K562 (cell line): Measurements from ENCODE around the gene BRCA1. TPM values are rescaled to one million over a fixed set of nuclear protein-coding genes. Genes with fewer than 3 reads are reported as not detected.
"Not testable (repeated sequence)": the region's sequence is repeated elsewhere in the genome, so short reads cannot be mapped to it uniquely, and the experiment has no call there.

Experiments used
- ATAC-seq: fragments of 200-7000 bp; cut with Tn5 transposase; 3 replicates; pipeline ENCODE4 v1.9.1; 2020; ENCODE audit warnings: moderate library complexity
- BruUV-seq: library from RNA; stranded (reverse); fragments of 400-500 nt; replicated peaks from 2 replicates; lab custom pipeline; 2021; lab: Mats Ljungman, UMichigan
- CTCF ChIA-PET: fragments of 300-600 bp; formaldehyde crosslinking; extraction: SDS; loops from one replicate; lab custom pipeline; 2021; ENCODE audit warnings: low intra/inter-chr PET ratio; lab: Yijun Ruan, JAX
- POLR2A ChIA-PET: fragments of 300-600, 350-650 bp; sonication (Branson Sonifier 250); formaldehyde crosslinking; extraction: SDS; loops from one replicate; lab custom pipeline; 2021; ENCODE audit warnings: antibody characterized with exemption, inconsistent platforms; lab: Yijun Ruan, JAX
- DNase-seq, 4 experiments: peaks; one replicate each; pipeline versions ENCODE4 v3.0.0 to v3.0.0-alpha.2; 2011 to 2018; ENCODE audit warnings: low spot score in 3 of 4, mixed read lengths in 3 of 4; ENCODE audit errors: extremely low read depth in 1 of 4
- FAIRE-seq: peaks from 2 replicates; lab custom pipeline; 2011; peaks lifted over from hg19 to GRCh38; lab: Jason Lieb, UNC
- H2AFZ ChIP-seq: 2 replicates; pipeline ENCODE4 v1.6.0; 2011; ENCODE audit warnings: low read depth, low read length, control low read depth, inconsistent platforms
- H3K27ac ChIP-seq: fragments of 200-600 bp; 3 replicates; pipeline ENCODE4 v1.8.0; 2011; ENCODE audit warnings: low read depth, mild to moderate bottlenecking, control low read depth, inconsistent platforms, low read length, moderate library complexity, mixed read lengths; ENCODE audit errors: extremely low read depth
- H3K27me3 ChIP-seq, 2 experiments: fragments of 300-600 bp in 1 of 2; 2 replicates in 1 of 2; 3 replicates in 1 of 2; pipeline versions ENCODE4 v1.6.0 to v1.8.0; 2011; ENCODE audit warnings: inconsistent platforms in 2 of 2, low read length in 2 of 2, mild to moderate bottlenecking in 1 of 2, mixed read lengths in 1 of 2, moderate library complexity in 1 of 2; ENCODE audit not compliant: control insufficient read depth in 2 of 2, insufficient read depth in 2 of 2
- H3K36me3 ChIP-seq: fragments of 300-600 bp; 3 replicates; pipeline ENCODE4 v1.8.0; 2011; ENCODE audit warnings: mild to moderate bottlenecking, low read length, inconsistent platforms; ENCODE audit not compliant: control insufficient read depth, insufficient read depth
- H3K4me1 ChIP-seq, 2 experiments: fragments of 200-600 bp in 1 of 2; replicated peaks in 1 of 2; 2 replicates in 1 of 2; 3 replicates in 1 of 2; pipeline versions ENCODE4 v1.5.1 to v1.8.0; 2011; ENCODE audit warnings: inconsistent platforms in 2 of 2, low read length in 2 of 2, mild to moderate bottlenecking in 1 of 2, mixed read lengths in 1 of 2, moderate library complexity in 1 of 2; ENCODE audit not compliant: control insufficient read depth in 2 of 2, insufficient read depth in 2 of 2
- H3K4me2 ChIP-seq: 2 replicates; pipeline ENCODE4 v1.6.1; 2011; ENCODE audit warnings: low read length, control low read depth, inconsistent platforms, mixed read lengths; ENCODE audit not compliant: insufficient read depth
- H3K4me3 ChIP-seq: fragments of 200-600 bp; sonication (generic), shearing (Covaris generic); 2 replicates; pipeline ENCODE4 v1.5.1; 2016; ENCODE audit warnings: control low read depth, inconsistent platforms
- H3K79me2 ChIP-seq: fragments of 200-600 bp; 3 replicates; pipeline ENCODE4 v1.8.0; 2011; ENCODE audit warnings: low read length, inconsistent platforms; ENCODE audit not compliant: control insufficient read depth, insufficient read depth
- H3K9ac ChIP-seq, 2 experiments: 2 replicates each; pipeline versions ENCODE4 v1.6.0 to v1.6.1; 2011; ENCODE audit warnings: low read depth in 2 of 2, low read length in 2 of 2, control low read depth in 1 of 2, inconsistent platforms in 1 of 2, mild to moderate bottlenecking in 1 of 2, mixed read lengths in 1 of 2; ENCODE audit not compliant: insufficient read depth in 1 of 2
- H3K9me1 ChIP-seq: one replicate; pipeline ENCODE4 v1.6.0; 2011; ENCODE audit warnings: inconsistent platforms, mild to moderate bottlenecking, low read length, moderate library complexity; ENCODE audit not compliant: control insufficient read depth, insufficient read depth
- H3K9me3 ChIP-seq: replicated peaks from 2 replicates; pipeline ENCODE4 v1.5.1; 2011; ENCODE audit warnings: low read depth, low read length, inconsistent platforms; ENCODE audit not compliant: control insufficient read depth, insufficient read depth
- H4K20me1 ChIP-seq: replicated peaks from 2 replicates; pipeline ENCODE4 v1.6.1; 2011; ENCODE audit warnings: low read length, inconsistent platforms, mixed read lengths; ENCODE audit not compliant: control insufficient read depth, insufficient read depth
- ARID1B ChIP-seq: fragments of 450-650 bp; IDR thresholded peaks from 2 replicates; pipeline ENCODE4 v1.6.1; 2016; ENCODE audit warnings: antibody characterized with exemption, mild to moderate bottlenecking, inconsistent platforms
- CBFA2T2 ChIP-seq: fragments of 450-650 bp; conservative IDR thresholded peaks from 2 replicates; pipeline ENCODE4 v1.6.1; 2017; ENCODE audit warnings: mild to moderate bottlenecking
- CBX3 ChIP-seq, 2 experiments: IDR thresholded peaks; 1 replicate in 1 of 2; 2 replicates in 1 of 2; pipeline ENCODE4 v1.6.1; 2012; ENCODE audit warnings: inconsistent platforms in 2 of 2, low read length in 2 of 2, borderline replicate concordance in 1 of 2, control low read depth in 1 of 2
- CEBPG ChIP-seq, 3 experiments: fragments of 200-800 bp in 1 of 3; sonication (Bioruptor generic) in 1 of 3; sonication (generic) in 1 of 3; formaldehyde crosslinking in 1 of 3; IDR thresholded peaks in 2 of 3; conservative IDR thresholded peaks in 1 of 3; 2 replicates each; pipeline versions ENCODE4 v1.6.1 to v1.8.0; 2016 to 2022; ENCODE audit warnings: missing compliant biosample characterization in 2 of 3, missing genetic modification characterization in 2 of 3, mild to moderate bottlenecking in 1 of 3, missing genetic modification reagents in 1 of 3
- EP300 ChIP-seq: IDR thresholded peaks from 2 replicates; pipeline ENCODE4 v1.6.1; 2012; ENCODE audit warnings: low read length, improper control_type of control experiment
- EP400 ChIP-seq: fragments of 450-650 bp; IDR thresholded peaks from 2 replicates; pipeline ENCODE4 v1.6.1; 2017; ENCODE audit warnings: antibody characterized with exemption, mild to moderate bottlenecking, moderate library complexity
- FOXM1 ChIP-seq, 2 experiments: fragments of 450-650 bp in 1 of 2; sonication (generic) in 1 of 2; formaldehyde crosslinking in 1 of 2; IDR thresholded peaks; 2 replicates each; pipeline versions ENCODE4 v1.6.1 to v1.9.0; 2017 to 2022; ENCODE audit warnings: low read depth in 2 of 2, mild to moderate bottlenecking in 2 of 2, missing genetic modification reagents in 1 of 2, moderate library complexity in 1 of 2
- HLTF ChIP-seq: fragments of 450-650 bp; IDR thresholded peaks from 2 replicates; pipeline ENCODE4 v1.6.1; 2016
- KLF16 ChIP-seq: IDR thresholded peaks from 2 replicates; pipeline ENCODE4 v1.6.1; 2016; ENCODE audit warnings: antibody characterized with exemption
- NCOA1 ChIP-seq: fragments of 450-650 bp; IDR thresholded peaks from 2 replicates; pipeline ENCODE4 v1.6.1; 2016; ENCODE audit warnings: low read depth
- NCOR1 ChIP-seq: fragments of 450-650 bp; IDR thresholded peaks from 2 replicates; pipeline ENCODE4 v1.6.1; 2016; ENCODE audit warnings: mild to moderate bottlenecking, moderate library complexity
- SMAD4 ChIP-seq: fragments of 250-450 bp; sonication (Bioruptor Pico); conservative IDR thresholded peaks from 2 replicates; pipeline ENCODE4 v1.8.0; 2021; ENCODE audit warnings: inconsistent platforms, mild to moderate bottlenecking, moderate library complexity
- SMARCA4 ChIP-seq: fragments of 450-650 bp; IDR thresholded peaks from 2 replicates; pipeline ENCODE4 v1.6.1; 2016
- SMARCE1 ChIP-seq: fragments of 450-650 bp; IDR thresholded peaks from 2 replicates; pipeline ENCODE4 v1.7.1; 2016; ENCODE audit warnings: mild to moderate bottlenecking
- TAF9B ChIP-seq: fragments of 450-650 bp; IDR thresholded peaks from 2 replicates; pipeline ENCODE4 v1.6.1; 2018; ENCODE audit warnings: mild to moderate bottlenecking; ENCODE audit not compliant: partially characterized antibody
- TRIM24 ChIP-seq, 2 experiments: fragments of 450-650 bp; IDR thresholded peaks; 2 replicates each; pipeline ENCODE4 v1.6.1; 2016
- XRCC3 ChIP-seq: fragments of 450-650 bp; IDR thresholded peaks from 2 replicates; pipeline ENCODE4 v1.6.1; 2017; ENCODE audit warnings: mild to moderate bottlenecking, moderate library complexity
- WGBS: fragments of 100-300 bp; shearing (Covaris generic); methylation state at CpG from one replicate; pipeline ENCODE4 v1.1.6; 2016; ENCODE audit warnings: low coverage, mixed read lengths; ENCODE audit not compliant: insufficient coverage; ENCODE audit errors: missing lambda C conversion rate; 5-methylcytosine and 5-hydroxymethylcytosine counted together
- in situ Hi-C: fragments of 300-500 bp; cut with MboI; formaldehyde crosslinking; loops from 4 replicates; pipeline ENCODE4 v1.15.0; 2018; ENCODE audit warnings: inconsistent platforms, mixed read lengths
- intact Hi-C: fragments of 100-400 bp; cut with micrococcal nuclease; formaldehyde crosslinking; loops from 2 replicates; pipeline ENCODE4 v1.14.2; 2022
- polyA plus RNA-seq, 8 experiments: library from polyadenylated mRNA; depleted of rRNA in 4 of 8; stranded (reverse) in 5 of 8; unstranded in 3 of 8; fragments of >200 nt; fragmentation: Nextera tagmentation in 2 of 8; fragmentation: Illumina TruSeq in 1 of 8; extraction: Ambion mirVana in 2 of 8; extraction: Trizol in 1 of 8; gene quantifications; 2 replicates each; pipeline versions ENCODE4 v1.2.1 to v1.2.3, GENCODE V29; 2011 to 2014; ENCODE audit warnings: inconsistent platforms in 1 of 8, missing spikeins in 1 of 8
- total RNA-seq, 7 experiments: library from RNA; depleted of rRNA in 6 of 7; stranded (reverse); fragments of >200 nt in 6 of 7; fragmentation: Illumina TruSeq in 2 of 7; extraction: Trizol in 2 of 7; gene quantifications; 2 replicates each; pipeline versions ENCODE4 v1.2.1 to v1.2.3, GENCODE V29; 2011 to 2021; ENCODE audit warnings: low replicate concordance in 1 of 7
- TF ChIP-seq, protein P1 (sequence below): sonication (generic); formaldehyde crosslinking; IDR thresholded peaks from 2 replicates; pipeline ENCODE4 v1.8.1; 2023; ENCODE audit warnings: mild to moderate bottlenecking, missing genetic modification reagents
- TF ChIP-seq, protein P2 (sequence below): fragments of 450-650 bp; formaldehyde crosslinking; IDR thresholded peaks from 2 replicates; pipeline ENCODE4 v1.4.0; 2022; ENCODE audit warnings: mild to moderate bottlenecking, moderate library complexity

Gene BRCA1
- total and polyA plus RNA-seq, 9 of the 15 experiments (the other 6 are each of a cell fraction or from before 2014, with no cell fraction given) = 25.9 to 95.3 (median 62.3) TPM

DNA sequence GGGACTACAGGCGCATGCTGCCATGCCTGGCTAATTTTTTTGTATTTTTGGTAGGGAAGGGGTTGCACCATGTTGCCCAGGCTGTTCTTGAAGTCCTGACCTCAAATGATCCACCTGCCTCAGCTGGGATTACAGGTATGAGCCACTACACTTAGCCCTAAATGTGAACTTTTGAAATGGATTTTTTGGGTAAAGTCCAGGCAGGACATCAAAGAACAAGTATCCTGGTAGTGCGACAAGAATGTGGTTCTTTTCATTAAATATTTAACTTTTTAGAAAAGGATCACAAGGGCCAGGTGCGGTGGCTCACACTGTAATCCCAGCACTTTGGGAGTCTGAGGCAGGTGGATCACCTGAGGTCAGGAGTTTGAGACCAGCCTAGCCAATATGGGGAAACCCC, 30.5 kb upstream of the BRCA1 start (continued):
- TF ChIP-seq, protein P1, sequence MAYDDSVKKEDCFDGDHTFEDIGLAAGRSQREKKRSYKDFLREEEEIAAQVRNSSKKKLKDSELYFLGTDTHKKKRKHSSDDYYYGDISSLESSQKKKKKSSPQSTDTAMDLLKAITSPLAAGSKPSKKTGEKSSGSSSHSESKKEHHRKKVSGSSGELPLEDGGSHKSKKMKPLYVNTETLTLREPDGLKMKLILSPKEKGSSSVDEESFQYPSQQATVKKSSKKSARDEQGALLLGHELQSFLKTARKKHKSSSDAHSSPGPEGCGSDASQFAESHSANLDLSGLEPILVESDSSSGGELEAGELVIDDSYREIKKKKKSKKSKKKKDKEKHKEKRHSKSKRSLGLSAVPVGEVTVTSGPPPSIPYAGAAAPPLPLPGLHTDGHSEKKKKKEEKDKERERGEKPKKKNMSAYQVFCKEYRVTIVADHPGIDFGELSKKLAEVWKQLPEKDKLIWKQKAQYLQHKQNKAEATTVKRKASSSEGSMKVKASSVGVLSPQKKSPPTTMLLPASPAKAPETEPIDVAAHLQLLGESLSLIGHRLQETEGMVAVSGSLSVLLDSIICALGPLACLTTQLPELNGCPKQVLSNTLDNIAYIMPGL = no peak
- TF ChIP-seq, all 486 proteins: peak for 0

DNA sequence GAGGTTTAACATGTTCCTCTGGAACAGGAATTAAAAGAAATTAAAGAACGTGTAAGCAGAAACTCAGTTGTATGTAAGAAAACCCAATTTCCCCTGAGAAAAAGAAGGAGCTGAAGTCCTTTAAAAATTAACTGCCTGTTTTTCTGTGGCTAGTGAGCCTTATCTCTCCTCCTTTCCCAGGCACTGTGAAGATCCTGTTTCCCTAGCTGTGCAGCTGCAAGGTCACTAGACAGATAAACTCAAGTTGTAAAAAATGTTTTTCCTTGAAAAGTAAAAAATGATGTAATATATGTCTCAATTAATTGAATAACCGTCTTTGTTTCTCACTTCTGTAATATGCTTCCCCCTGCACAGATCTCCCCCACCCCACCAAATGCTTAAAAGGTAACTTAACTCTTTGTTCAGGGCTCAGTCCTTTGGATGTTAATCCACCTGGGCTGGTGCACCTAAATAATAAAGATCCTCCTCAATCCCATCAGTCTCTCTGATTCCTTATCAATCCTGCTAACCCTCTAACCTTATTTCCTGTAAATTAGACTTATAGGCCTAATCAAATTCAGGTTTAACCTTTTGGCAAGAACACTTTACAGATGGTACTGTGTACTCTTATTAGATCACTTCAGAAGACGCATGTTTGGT, 28.2 kb upstream of the BRCA1 start:
- FAIRE-seq; intact Hi-C loops; H3K4me1 ChIP-seq; in situ Hi-C loops; H3K9ac ChIP-seq; H4K20me1 ChIP-seq; BruUV-seq; H3K36me3 ChIP-seq; H2AFZ ChIP-seq; H3K27me3 ChIP-seq; H3K79me2 ChIP-seq; H3K9me1 ChIP-seq; H3K4me3 ChIP-seq; H3K9me3 ChIP-seq; TF ChIP-seq FOXM1 (CRISPR knock-in tag; IDR thresholded peaks at IDR 0.05; ENCODE audit: low read depth); CEBPG (CRISPR knock-in tag; IDR thresholded peaks at IDR 0.05): not testable (repeated sequence)
- POLR2A ChIA-PET = interaction anchor here (0.7 to 1.8 kb wide), 4 partner anchors 16 to 163 kb away, joined by 3 to 4 read pairs (median 4); partner anchors contain the start of gene BRCA1
- WGBS = 34% methylated on average over 3 of the region's 3 CpGs
- Histone ChIP-seq H3K27ac (peak overlapping the region; percentile 81), H3K4me2 (peak overlapping the region; percentile 54)
- DNase-seq = peak in 1 of 4 experiments; percentile 60
- CTCF ChIA-PET = interaction anchor here (0.6 kb wide), 1 partner anchor 50 kb away, joined by 3 read pairs; no protein-coding TSS in a partner anchor
- ATAC-seq = peak; percentile 58
- peak; percentile 31 for TF ChIP-seq TAF9B
- peak; percentile 89 for TF ChIP-seq HLTF
- TF ChIP-seq CBX3 (IDR thresholded peaks at IDR 0.05; ENCODE audit: borderline replicate concordance in 1 of 2, low read length in 2 of 2) = peak in 1 of 2 experiments; percentile 90; a peak in 2 of 3 replicates
- TF ChIP-seq ARID1B = peak; percentile 83
- TF ChIP-seq NCOR1 = peak; percentile 71
- TF ChIP-seq EP300 = peak; percentile 47; the same call in 1 of the 2 replicates
- TF ChIP-seq FOXM1 (IDR thresholded peaks at IDR 0.05; ENCODE audit: low read depth) = peak; percentile 60
- TF ChIP-seq CEBPG (tag; conservative IDR thresholded peaks at IDR 0.05 in 1 of 2, IDR thresholded peaks at IDR 0.05 in 1 of 2) = peak; percentile 45 to 48; a peak in 3 of 4 replicates
- peak; percentile 76 for TF ChIP-seq SMAD4 (CRISPR knock-in tag)
- TF ChIP-seq SMARCE1 = peak; percentile 28; the same call in 1 of the 2 replicates
- peak; percentile 85 for TF ChIP-seq SMARCA4
- TF ChIP-seq, protein P2, sequence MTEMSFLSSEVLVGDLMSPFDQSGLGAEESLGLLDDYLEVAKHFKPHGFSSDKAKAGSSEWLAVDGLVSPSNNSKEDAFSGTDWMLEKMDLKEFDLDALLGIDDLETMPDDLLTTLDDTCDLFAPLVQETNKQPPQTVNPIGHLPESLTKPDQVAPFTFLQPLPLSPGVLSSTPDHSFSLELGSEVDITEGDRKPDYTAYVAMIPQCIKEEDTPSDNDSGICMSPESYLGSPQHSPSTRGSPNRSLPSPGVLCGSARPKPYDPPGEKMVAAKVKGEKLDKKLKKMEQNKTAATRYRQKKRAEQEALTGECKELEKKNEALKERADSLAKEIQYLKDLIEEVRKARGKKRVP (CRISPR knock-in tag) = peak; percentile 56; the same call in 1 of the 2 replicates
- TF ChIP-seq CBFA2T2 = peak; percentile 59
- peak; percentile 66; the same call in 1 of the 2 replicates for TF ChIP-seq NCOA1
- peak; percentile 41; the same call in 1 of the 2 replicates for TF ChIP-seq EP400
- TF ChIP-seq XRCC3 = peak; percentile 73; the same call in 1 of the 2 replicates
- peak; percentile 69 to 86 for TF ChIP-seq TRIM24 (IDR thresholded peaks at IDR 0.05)
- TF ChIP-seq KLF16 = peak; percentile 63; the same call in 1 of the 2 replicates
